ENCODE results near the gene IQCM.
"Not testable (repeated sequence)": the region's sequence is repeated elsewhere in the genome, so short reads cannot be mapped to it uniquely, and the experiment has no call there.

IQCM gene

GRCh38 chr4:149552601-149553000 is 263.0 kb downstream of the IQCM start:
- no peak for DNase-seq

GRCh38 chr4:149549911-149550310 is 265.7 kb downstream of the IQCM start:
- no peak for DNase-seq

- DNase-seq: no peak
Measured at GRCh38 chr4:149534779-149535178, 280.9 kb downstream of the IQCM start.

- no peak for DNase-seq
Measured at GRCh38 chr4:149531861-149532260, 283.8 kb downstream of the IQCM start.

GRCh38 chr4:149523039-149523438 is 292.6 kb downstream of the IQCM start:
- DNase-seq: no peak

- no peak for DNase-seq
Measured at GRCh38 chr4:149521611-149522425, 293.8 kb downstream of the IQCM start.

GRCh38 chr4:149518471-149518870 is 297.2 kb downstream of the IQCM start:
- DNase-seq: no peak

GRCh38 chr4:149513081-149513480 is 302.6 kb downstream of the IQCM start:
- no peak for DNase-seq

GRCh38 chr4:149512501-149512900 is 303.1 kb downstream of the IQCM start:
- DNase-seq: no peak

GRCh38 chr4:149511558-149512298 is 303.9 kb downstream of the IQCM start:
- no peak for DNase-seq

GRCh38 chr4:149507309-149507708 is 308.3 kb downstream of the IQCM start:
- not testable (repeated sequence) for DNase-seq

GRCh38 chr4:149500806-149501205 is 314.8 kb downstream of the IQCM start:
- DNase-seq: no peak

GRCh38 chr4:149499726-149500125 is 315.9 kb downstream of the IQCM start:
- DNase-seq: no peak

GRCh38 chr4:149498246-149498645 is 317.4 kb downstream of the IQCM start:
- no peak for DNase-seq

- no peak for DNase-seq
Measured at GRCh38 chr4:149493492-149493891, 322.2 kb downstream of the IQCM start.

GRCh38 chr4:149489321-149489720 is 326.3 kb downstream of the IQCM start:
- no peak for DNase-seq

GRCh38 chr4:149486861-149487260 is 328.8 kb downstream of the IQCM start:
- no peak for DNase-seq

- DNase-seq: not testable (repeated sequence)
Measured at GRCh38 chr4:149468669-149469068, 347.0 kb downstream of the IQCM start.

- no peak for DNase-seq
Measured at GRCh38 chr4:149466446-149466845, 349.2 kb downstream of the IQCM start.

- no peak for DNase-seq
Measured at GRCh38 chr4:149465955-149466354, 349.7 kb downstream of the IQCM start.

GRCh38 chr4:149443537-149443936 is 372.1 kb downstream of the IQCM start:
- DNase-seq: no peak

GRCh38 chr4:149441338-149441737 is 374.3 kb downstream of the IQCM start:
- no peak for DNase-seq

- DNase-seq: no peak
Measured at GRCh38 chr4:149426461-149426860, 389.2 kb downstream of the IQCM start.

- DNase-seq: no peak
Measured at GRCh38 chr4:149409555-149409962, 406.1 kb downstream of the IQCM start.

Data from bone marrow (tissue), 2 donors.